Transverse colon (tissue), 4 donors: ENCODE results near the gene CCNE1.

Source experiments
- CTCF ChIP-seq, 5 experiments: fragments of 200-600 bp in 3 of 5; fragments of 450-650 bp in 2 of 5; sonication (generic) in 3 of 5; IDR thresholded peaks; 1 replicate in 2 of 5; 2 replicates in 3 of 5; pipeline ENCODE4 v1.5.1; 2016 to 2017; ENCODE audit warnings: antibody characterized with exemption in 5 of 5, inconsistent platforms in 3 of 5, mild to moderate bottlenecking in 2 of 5, moderate library complexity in 1 of 5
- POLR2AphosphoS5 ChIP-seq, 3 donors: sonication (generic); formaldehyde crosslinking; IDR thresholded peaks; one replicate each; pipeline ENCODE4 v1.6.1; 2016; ENCODE audit warnings: antibody characterized with exemption in 3 of 3

- TF ChIP-seq POLR2AphosphoS5 (IDR thresholded peaks at IDR 0.05) (no peak), CTCF (IDR thresholded peaks at IDR 0.05) (no peak)
These were observed 16.2 kb upstream of the CCNE1 start for GRCh38 chr19:29795461-29796172.
